Measurements from ENCODE around the gene MSANTD1.

The MSANTD1 gene

DNA sequence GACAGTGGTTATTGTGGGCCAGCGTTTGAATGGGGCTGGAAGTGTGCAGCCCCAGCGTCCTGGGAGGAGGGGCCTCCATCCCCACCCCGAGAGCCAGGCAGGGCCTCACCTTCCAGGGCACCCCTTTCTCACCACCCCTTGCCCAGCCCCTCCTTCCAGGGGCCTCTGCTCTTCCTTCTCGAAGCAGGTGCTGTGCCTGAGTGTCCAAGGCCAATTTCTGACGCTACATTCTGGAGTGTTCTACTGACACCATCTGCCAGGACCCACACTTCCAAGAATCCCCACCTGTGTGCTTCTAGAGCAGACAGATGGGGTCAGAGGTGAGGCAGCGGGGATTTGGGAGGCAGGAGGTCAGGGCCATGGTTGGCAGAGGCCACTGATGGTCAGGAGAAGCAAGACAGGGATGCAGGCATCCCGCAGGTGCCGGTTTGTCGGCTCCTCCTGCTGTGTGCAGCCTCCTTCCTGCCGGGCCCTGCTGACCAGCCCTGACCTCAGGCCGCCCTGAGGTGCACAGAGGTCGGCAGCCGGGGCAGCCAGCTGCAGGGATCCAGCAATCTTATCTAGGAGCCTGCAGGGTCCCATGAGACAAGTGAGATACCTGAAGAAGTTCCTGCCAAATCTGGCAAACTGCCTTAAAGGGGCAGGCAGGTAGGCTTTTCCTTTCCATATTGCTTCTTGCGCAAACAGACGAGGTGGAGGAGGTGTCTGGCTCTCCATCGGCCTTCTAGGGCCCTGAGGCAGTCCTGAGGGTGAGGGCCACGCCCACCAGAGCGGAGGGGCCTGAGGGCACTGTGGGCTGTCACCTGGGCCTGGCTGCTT lies 18.8 kb downstream of the MSANTD1 start:
- no peak for DNase-seq

DNA sequence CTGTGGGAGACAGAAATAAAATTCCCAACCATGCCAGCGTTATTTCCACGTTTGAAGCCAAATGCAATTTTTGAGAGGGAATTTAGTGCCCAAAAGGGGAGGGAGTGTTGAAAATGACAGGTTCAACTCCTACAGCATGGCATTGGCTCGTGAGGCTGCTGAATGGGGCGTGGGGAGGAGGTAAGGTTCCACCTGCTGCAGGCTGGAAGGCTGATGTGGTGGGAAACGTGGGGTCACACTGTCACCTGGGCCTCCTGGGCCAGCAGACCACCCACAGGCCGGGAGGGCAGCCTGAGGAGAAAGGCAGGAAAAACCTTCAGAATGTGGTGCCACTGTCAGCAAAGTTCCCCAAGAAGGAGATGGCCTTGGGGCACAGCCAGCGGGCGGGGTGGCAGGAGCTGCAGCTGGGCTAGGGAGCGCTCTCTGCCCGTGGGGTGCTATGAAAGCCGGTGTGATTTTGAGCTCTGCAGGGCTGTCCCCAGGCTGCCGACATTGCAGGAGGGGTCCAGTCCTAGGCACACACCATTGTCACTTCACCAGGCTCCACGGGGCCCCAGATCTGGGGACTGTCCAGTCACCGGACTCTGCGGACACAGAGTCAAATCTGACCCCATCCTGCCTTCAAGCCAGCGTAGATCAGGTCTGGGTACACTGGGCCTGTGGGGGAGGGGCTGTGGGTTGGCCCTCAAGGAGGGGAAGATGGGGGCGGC lies 19.6 kb downstream of the MSANTD1 start:
- no peak for DNase-seq

DNA sequence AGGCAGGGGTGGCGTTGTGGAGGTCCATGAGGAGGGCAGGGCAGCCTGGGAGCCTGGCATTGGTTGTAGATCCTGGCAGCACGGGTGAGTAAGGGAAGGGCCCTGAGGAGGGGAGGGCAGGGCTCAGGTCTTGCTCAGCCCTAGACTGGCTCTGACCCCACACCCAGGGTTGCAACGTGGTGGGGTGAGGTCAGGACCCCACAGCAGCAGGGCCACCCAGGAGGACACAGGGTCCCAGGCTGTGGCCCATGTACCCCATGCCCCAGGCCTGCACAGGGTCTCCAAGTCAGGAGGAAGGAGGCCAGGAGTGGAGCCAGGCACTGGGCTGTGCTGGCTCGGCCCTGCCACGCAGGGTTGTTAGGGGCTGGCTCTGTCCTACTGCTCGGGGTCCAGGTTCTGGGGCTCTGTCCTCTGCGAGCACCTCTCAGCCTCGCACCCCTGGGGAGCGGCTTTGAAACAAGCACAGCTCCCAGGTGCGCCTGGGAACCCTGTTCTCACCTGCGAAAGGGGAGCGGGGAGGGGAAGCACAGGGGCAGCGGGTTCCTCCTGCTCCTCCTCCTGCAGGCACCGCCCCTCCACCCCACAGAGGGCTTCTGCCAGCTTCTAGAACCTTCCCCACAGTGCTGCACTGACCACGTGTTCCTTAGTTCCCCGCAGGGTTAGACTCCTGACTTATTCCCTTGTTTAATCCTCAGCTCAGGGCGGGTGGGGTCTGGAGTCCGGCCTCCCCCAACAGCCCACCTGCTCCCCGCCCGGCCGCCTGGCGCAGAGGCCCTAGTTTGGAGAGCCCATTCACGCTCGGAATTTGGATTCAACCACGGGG lies 20.4 kb downstream of the MSANTD1 start:
- DNase-seq, result no peak

DNA sequence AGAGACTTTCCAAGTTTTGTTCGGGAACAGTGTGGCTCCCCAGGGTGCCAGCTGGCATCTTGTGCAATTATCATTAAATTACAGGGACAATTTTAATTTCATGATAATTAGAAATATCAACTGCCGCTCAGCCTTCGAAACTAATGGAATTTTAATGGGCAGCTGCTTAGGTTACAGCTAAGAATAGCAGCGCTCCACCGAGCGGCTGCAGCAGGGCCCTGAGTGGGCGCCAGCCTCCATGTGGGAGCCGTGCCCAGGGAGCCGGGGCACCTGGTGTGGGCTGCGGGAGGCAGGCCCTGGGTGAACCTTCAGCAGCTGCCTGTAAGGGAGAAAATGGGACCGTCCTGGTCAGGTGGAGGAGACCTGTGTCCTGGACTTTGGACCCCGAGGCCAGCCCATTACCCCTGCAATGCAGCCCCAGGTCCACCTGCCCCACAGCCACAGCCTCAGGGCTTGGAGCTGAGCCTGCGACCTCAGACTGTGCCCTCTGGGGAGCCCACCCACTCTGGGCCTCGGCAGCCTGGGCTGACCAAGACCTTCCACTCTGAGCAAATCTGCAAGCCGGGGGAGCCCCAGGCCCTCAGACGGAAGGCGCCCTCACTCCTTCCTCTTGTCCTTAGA lies 21.1 kb downstream of the MSANTD1 start:
- no peak for DNase-seq

DNA sequence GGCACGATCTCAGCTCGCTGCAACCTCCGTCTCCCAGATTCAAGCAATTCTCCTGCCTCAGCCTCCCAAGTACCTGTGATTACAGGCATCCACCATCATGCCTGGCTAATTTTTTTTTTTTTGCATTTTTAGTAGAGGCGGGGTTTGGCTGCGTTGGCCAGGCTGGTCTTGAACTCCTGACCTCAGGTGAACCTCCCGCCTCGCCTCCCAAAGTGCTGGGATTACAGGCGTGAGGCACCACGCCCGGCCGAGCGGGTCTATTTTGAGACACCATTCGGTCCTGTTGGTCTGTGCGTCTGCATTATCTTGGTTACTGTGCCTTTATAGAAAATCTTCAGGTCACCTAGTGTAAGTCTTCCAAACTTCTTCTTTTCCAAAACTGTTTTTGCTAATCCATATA lies 22.2 kb downstream of the MSANTD1 start:
- DNase-seq, result no peak

DNA sequence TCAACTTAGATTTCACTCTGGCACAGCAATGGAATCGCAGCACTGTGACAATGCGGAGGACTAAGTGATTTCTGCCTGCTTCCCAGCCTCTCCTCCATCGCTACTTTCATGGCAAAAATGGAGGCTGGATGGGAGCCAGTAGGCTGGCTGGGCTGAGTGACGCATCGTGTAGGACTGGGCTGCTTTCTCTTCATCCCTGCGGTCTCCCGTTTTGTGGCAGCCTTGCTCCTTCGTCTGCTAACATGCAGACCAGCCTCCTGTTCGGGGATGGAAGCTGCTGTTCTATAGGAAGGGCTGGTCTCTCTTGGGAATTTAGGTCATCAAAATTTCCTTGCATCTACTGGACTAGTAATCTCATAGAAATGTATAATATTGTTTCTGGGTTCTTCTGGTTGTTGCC lies 28.0 kb downstream of the MSANTD1 start:
- no peak for DNase-seq

DNA sequence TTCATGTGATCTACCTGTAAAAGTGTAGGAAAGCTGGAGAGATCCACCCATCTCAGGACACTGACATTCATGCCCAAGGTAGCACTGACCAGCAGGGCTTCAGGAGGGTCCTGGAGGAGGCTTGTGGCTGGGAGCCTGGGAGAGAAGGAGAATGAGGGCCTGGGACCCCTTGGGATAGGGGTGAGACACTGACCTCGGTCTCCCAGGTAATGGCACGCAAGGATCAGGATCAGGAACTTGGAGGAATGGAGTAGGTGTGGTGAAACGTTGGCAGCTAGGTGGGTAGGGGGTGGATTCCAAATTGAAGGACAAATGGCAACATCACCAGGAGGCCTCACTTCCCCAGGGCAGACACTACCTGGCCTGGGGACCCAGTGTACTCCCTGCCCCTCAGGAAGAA lies 31.5 kb downstream of the MSANTD1 start:
- no peak for DNase-seq

DNA sequence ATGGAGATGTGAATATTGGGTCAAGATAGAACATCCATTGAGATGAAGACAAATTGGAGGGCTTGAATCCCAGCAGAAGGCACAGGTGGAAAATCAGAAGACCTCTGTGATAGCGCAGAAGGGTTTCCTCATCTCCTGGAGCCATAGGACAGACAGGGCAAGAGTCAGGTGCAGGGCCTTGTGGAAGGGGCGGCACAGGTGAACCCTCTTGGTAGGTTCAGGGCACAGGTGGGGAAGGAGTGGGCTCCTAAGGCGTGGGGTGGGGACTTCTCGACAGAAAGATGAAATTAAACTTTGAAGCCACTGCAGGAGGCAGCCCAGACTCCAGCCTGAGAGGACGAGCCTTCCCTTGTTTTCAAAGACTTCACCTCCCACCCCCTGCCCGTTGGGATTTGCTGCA lies 34.5 kb downstream of the MSANTD1 start:
- DNase-seq, result no peak

DNA sequence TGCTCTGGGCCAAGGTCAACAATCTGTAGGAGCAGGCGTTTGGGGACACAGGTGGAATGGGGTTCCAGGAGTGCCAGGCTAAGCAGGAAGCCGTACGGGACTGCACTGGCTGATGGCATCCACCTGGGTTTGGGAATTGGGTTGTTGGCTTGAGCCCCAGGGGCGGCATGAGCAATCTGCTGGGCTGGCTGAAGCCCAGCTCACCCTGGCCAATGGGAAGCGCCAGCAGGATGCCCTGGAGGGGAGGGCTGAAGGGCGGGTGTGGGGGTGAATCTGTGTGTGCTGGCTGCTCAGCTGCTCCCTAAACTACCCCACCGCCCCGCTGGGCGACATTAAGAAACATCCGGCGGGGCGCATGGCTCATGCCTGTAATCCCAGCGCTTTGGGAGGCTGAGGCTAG lies 35.0 kb downstream of the MSANTD1 start:
- no peak for DNase-seq

DNA sequence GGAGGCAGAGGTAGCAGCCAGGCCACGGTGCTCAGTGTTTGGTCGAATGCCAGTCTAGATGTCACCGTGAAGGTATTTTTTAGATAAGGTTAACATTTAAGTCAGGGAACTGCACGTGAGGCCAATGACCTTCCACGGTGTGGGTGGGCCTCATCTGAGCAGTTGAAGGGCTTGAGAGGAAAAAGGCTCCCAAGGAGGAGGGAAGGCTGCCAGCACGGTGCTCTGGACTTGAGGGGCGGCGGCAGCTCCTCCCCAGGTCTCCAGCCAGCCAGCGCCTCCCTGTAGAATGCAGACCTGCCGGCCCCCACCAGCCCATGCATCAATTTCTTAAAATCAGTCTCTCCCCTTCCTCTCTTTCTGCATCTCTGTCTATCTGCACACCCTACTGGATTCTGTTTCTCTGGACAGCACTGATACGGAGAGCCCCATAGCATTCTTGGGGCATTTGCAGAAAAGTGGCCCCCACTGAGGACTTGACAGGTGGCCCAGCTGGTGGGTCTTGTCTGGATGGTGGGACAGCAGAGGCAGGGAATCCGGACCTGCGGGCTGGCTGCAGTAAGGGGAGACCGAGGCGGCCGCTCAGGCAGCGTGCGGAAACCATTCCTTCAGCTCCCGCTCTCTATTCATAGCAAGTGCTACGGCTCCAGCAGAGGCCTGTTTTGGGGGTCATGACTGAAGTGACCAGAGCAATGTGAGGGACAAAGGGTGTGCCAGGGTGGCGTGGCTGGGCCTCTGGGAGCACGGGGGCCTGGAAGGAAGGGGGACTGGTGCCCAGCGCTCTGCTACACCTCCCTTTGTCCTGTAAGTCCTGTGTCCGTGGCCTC lies 36.0 kb downstream of the MSANTD1 start:
- no peak for DNase-seq

DNA sequence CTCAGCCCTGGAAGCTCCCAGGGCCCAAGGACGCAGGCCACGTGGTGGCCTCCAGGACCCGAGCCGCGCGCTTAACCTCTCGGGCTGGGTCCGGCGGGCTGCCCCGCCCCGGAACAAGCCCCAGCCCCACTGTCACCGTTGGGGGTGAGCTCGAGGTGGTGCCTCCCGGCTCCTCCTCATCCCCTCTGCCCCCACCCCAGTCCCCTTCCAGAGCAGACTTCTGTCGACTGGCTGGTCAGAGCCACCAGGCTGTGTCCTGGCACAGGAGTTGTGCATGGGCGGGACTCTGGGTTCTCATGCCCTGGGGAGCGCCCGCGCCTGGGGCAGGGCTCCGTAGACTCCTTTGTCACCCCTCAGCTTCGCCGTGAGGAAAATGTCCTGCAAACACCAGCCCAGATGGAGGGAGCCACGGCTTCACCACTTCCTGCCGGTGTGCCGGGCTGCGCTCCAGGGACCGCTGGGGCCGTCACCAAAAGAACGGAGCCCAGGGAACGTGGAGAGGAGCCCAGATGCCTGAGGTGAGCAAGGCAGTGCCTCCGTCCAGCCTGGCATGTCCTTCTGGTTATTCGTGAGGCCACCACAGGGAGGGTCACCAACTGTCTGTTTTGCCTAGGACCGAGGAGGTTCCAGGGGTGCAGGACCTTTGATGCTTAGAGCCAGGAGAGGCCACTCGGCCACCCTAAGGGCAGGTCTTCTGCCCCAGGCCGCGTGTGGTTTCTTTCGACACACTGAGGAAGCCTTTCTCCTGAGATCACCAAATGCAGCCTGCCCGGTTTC lies 36.8 kb downstream of the MSANTD1 start:
- DNase-seq, result no peak

DNA sequence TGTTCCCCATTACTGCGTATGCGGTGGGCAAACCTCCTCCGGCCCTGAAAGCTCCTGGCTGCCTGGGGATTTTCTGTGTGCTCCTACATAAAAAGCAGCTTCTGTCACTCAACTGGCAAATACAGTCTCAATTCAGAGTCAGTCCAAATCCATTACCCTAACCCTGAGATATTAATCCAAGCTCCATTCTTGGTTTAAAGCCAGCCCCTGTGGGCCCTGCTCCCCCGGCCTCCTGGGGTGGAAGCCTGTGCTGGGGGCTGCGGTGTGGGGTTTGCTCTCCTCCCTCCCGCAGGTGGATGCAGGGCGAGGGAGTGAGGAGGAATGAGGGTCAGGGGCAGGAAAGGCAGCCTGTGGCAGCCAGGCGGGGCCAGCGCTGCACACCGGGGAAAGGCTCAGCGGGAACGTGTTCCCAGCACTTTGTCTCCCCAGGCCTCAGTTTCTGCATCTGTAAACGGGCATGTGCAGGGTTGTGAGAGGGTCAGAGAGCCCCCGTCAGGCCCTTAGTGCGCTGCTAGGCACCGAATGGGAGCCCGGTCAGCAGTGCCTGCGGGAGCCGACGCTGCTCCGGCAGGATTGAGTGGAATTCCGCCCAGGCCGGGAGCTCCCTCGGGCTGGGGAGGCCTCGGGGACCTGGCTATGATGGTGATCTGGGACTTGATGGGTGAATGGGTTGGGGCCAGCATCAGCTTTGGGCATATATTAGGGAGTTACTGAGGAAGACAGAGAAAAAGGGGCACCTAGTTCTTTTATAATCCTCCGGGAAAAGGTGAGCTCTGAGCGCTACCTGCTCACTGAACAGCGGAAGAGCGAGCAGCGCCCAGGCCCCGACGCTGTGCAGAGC lies 37.6 kb downstream of the MSANTD1 start:
- no peak for DNase-seq

DNA sequence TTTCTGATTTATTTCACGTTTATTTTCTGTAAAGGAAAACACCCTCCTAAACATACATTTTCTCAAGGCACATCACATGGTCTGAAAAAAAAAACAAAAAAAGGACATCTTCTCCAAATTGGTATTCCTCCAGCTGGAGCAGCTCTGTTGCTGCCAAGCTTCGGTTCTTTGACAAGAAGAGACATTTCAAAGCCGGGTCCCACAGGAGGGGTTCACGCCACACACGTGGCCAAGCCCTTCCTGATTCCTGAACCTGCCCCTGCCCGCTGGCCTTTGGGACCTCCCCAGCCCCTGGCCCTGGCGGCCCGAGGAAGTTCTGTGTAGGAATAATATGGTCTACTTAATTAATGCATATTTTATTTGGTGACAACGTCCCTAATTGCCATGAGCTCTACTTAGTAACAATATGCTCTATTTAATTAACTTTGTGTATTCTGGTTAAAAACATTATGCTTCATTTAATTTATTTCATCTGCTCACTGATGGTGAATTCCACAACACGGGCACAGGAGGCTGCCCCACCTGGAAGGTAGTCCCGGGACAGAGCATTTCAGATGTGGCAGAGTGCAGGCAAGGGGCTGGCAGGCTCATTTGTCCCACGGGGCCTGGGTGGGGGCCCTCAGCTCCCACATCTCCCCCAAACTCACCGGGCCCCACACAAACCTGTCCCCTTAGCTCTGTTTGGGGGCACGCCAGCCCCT lies 38.5 kb downstream of the MSANTD1 start:
- no peak for DNase-seq

DNA sequence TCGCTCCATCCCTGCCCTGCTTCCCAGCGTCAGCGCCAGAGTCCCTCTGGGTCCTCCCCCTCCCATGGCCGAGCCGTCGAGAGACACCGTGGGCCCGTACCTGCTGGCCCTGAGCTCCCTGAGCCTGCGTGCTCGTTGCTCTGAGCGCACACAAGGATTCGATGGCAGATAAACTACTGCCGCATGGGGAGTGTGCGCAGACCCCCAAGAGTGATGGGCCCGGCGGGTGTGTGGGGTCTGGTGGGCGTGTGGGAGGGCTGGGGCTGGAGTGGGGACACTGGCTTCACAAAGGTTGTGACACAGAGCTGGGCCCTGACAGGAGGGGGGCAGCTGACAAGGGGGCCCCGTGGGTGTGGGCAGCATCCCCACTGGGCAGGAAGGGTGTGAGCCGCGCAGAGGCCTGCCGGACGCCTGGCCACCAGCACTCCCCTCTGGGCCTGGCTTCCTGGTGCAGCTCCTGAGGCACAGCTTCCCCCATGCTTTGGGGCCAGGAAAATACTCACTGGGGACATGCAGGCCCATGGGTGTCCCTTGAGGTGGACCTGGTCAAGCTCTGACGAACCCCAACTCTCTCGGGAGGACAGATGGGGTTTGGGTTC lies 39.1 kb downstream of the MSANTD1 start:
- DNase-seq, result no peak

DNA sequence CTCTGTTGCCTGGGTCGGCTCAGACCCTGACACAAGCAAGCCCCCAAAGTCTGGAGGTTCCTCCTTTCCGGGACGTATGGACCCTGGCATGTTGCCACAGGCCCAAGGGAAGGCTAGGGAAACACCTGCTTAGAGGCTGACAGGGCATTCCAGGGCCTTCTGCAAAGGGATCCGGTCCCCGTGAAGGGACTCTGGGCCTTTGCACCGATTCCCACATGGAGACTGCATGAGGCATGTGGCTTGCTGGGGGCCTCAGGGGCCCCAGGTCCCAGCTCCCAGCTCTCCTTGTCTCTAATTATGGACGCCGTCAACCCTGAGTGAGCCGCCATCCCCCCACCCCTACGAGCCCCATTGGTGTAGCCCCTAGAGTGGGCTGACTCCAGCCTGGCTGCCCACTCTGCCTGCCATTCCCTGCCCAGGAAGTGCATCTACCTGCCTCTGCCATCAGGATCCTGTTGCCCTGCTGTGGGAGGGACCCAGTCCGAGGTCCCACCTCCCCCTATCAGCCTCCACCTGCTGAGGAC lies 39.7 kb downstream of the MSANTD1 start:
- DNase-seq, result no peak

DNA sequence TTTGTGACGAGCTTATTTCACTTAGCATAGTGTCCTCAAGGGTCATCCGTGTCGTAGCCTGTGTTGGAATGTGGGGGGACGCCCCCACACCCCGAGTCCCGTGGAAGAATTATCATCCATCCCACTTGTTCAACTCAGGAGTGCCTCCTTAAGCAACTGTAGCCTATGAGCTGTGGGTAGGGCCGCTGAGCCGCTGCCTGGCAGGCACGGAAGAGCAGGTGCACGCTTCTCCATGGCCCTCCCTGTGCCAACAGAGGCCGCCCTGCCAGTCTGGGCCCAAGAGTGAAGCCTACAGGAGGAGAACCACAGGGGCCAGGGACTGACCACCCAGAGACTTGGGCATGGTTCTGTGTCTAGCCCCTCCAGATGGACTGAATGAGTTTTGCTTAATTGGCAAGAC lies 41.5 kb downstream of the MSANTD1 start:
- DNase-seq, result no peak

DNA sequence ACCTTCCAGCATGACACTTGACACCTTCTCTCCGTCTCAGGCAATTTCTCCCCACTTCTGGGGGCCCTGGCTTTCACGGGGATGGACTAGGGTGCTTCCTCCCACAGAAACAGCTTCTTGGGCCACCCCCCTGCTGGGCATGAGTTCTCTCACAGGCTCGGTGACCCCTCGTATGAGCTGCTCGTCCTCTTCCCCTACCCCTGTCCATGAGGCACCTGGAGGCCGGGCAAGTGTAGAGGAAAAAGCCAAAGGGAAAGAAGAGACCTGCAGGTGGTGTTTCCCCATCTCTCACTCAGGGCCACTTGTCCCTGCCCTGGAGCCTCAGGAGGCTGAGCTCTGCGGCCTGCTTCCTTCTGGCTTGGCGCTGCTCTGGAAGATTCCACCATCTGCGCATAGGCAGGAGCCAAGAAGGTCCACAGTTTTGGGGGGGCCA lies 41.9 kb downstream of the MSANTD1 start:
- no peak for DNase-seq

DNA sequence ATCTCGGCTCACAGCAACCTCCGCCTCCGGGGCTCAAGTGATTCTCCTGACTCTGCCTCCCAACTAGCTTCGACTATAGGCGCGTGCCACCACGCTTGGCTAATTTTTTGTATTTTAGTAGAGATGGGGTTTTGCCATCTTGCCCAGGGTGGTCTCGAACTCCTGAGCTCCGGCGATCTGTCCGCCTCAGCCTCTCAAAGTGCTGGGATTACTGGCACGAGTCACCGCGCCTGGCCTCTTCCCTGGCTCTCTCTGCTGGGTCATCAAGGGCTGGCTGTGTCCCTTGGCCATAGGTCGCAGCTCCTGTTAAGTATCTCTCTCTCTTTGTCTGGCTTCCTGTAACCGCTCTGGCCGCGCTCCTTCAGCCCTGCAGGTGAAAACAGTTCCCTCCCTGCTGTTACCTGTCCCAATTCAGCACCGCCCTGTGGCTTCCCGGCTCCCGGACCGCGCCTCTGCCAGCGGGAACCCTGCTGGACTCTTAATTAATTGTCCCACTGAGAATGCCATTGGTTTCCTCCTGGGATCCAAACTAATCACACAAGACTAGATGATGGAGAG lies 42.5 kb downstream of the MSANTD1 start:
- DNase-seq, result no peak
